BLaER1 treated with 17β-estradiol and CSF1 and Interleukin-3, amounts not matched to agents 10 nM and 100 nM (cell line): Measurements from ENCODE around the gene EPN1.
A peak's percentile ranks its signal among the peaks of the same experiment; 100 is the strongest.

Experiments
- H3K27ac ChIP-seq, 11 experiments: shearing (Covaris generic); formaldehyde crosslinking; 2 replicates each; pipeline ENCODE4 v1.8.1; 2022
- H3K27me3 ChIP-seq, 11 experiments: shearing (Covaris generic); formaldehyde crosslinking; 2 replicates each; pipeline ENCODE4 v1.8.1; 2022
- H3K36me3 ChIP-seq, 11 experiments: shearing (Covaris generic); formaldehyde crosslinking; 2 replicates each; pipeline ENCODE4 v1.8.1; 2022
- H3K4me1 ChIP-seq, 10 experiments: shearing (Covaris generic); formaldehyde crosslinking; 2 replicates each; pipeline ENCODE4 v1.8.1; 2022
- H3K4me2 ChIP-seq, 11 experiments: shearing (Covaris generic); formaldehyde crosslinking; 2 replicates each; pipeline ENCODE4 v1.8.1; 2022
- H3K4me3 ChIP-seq, 10 experiments: shearing (Covaris generic); formaldehyde crosslinking; 2 replicates each; pipeline ENCODE4 v1.8.1; 2022
- H3K9ac ChIP-seq, 11 experiments: shearing (Covaris generic); formaldehyde crosslinking; 2 replicates each; pipeline ENCODE4 v1.8.1; 2022
- H3K9me3 ChIP-seq, 11 experiments: shearing (Covaris generic); formaldehyde crosslinking; replicated peaks in 1 of 11; 2 replicates each; pipeline ENCODE4 v1.8.1; 2022
- H4K20me1 ChIP-seq, 11 experiments: shearing (Covaris generic); formaldehyde crosslinking; 2 replicates each; pipeline ENCODE4 v1.8.1; 2022
- Cebpa-rat ChIP-seq, 11 experiments: shearing (Covaris generic); IDR thresholded peaks; 2 replicates each; pipeline ENCODE4 v1.8.1; 2022

Gene EPN1

DNA sequence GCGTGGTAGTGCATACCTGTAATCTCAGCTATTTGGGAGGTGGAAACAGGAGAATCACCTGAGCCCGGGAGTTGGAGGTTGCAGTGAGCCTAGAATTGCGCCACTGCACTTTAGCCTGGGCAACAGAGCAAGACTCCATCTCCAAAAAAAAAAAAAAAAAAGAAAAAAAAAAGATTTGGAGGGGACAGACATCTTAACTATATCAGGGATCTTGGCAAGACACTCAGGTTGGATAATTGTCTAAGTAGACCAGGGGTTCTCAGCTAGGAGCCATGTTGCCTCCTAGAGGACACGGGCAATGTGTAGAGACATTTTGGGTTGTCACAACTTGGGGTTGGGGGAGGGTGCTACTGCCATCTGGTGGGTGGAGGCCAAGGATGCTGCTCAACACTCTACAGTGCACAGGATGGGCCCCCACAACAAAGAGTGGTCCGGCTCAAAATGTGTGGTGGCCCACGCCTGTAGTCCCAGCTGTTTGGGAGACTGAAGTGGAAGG, 36.1 kb upstream of the EPN1 start:
- Histone ChIP-seq H3K27ac (peak overlapping the region in 5 of 11 experiments; percentile 32 to 90 (median 86); a peak in 3 of 22 replicates), H3K4me2 (peak overlapping the region; percentile 95 to 100 (median 100); a peak in 21 of 22 replicates), H3K36me3 (peaks cover 5 to 13% (median 8%) of the 10 kb centered on the region in 11 experiments; a peak in 11 of 22 replicates)

DNA sequence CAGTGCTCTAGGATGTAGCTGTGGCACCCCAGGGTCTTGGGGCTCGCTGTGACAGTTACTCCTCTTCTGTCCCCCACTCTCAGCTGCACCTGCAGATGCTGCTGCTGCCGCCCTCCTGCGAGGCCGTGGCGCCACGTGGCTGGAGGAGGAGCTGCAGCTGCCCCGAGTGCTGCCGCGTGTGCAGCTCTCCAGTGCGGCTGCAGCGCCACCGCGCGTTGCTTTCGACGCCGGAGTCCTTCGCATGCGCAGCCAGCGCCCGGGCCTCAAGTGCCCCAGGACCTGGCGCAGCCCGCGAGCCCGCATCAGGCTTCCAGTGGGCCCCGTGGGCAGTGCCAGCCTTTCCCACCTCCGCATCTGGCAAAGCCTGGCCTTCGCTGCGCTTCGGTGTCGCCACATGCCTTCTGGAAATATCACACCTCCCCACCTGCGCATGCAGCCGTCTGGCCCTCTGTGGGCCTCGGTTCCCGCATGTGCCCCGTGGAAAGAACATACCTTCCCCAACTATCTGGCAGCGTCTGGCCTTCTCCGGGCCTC, 34.9 kb upstream of the EPN1 start:
- Histone ChIP-seq H3K9ac (peak overlapping the region; percentile 83 to 97 (median 89)), H4K20me1 (peaks cover 0 to 21% (median 10%) of the 10 kb centered on the region in 11 experiments; a peak in 12 of 22 replicates), H3K4me2 (peak overlapping the region; percentile 95 to 100 (median 100)), H3K36me3 (peaks cover 12 to 22% (median 16%) of the 10 kb centered on the region in 11 experiments), H3K4me1 (peaks cover 60 to 78% (median 69%) of the 10 kb centered on the region in 10 experiments), H3K4me3 (peak overlapping the region; percentile 78 to 91 (median 87)), H3K27me3 (no peaks in the 10 kb centered on the region), H3K27ac (peak overlapping the region; percentile 60 to 92 (median 86); a peak in 21 of 22 replicates), H3K9me3 (no peaks in the 10 kb centered on the region)
- TF ChIP-seq Cebpa-rat (IDR thresholded peaks at IDR 0.05) = no peak

More for the DNA sequence above, 36.1 kb upstream of the EPN1 start:
- Histone ChIP-seq H3K9ac (peak overlapping the region in 3 of 11 experiments; percentile 15 to 95 (median 24); a peak in 3 of 22 replicates), H3K4me1 (peaks cover 56 to 74% (median 65%) of the 10 kb centered on the region in 10 experiments), H3K9me3 (no peaks in the 10 kb centered on the region), H4K20me1 (peaks cover 0 to 11% (median 0%) of the 10 kb centered on the region in 11 experiments; a peak in 3 of 22 replicates), H3K27me3 (no peaks in the 10 kb centered on the region), H3K4me3 (0 out of 20 replicates have a peak overlapping the region, but pooled peaks of 1 of the 10 experiments have one; percentile 8)
- TF ChIP-seq Cebpa-rat (IDR thresholded peaks at IDR 0.05) = no peak

DNA sequence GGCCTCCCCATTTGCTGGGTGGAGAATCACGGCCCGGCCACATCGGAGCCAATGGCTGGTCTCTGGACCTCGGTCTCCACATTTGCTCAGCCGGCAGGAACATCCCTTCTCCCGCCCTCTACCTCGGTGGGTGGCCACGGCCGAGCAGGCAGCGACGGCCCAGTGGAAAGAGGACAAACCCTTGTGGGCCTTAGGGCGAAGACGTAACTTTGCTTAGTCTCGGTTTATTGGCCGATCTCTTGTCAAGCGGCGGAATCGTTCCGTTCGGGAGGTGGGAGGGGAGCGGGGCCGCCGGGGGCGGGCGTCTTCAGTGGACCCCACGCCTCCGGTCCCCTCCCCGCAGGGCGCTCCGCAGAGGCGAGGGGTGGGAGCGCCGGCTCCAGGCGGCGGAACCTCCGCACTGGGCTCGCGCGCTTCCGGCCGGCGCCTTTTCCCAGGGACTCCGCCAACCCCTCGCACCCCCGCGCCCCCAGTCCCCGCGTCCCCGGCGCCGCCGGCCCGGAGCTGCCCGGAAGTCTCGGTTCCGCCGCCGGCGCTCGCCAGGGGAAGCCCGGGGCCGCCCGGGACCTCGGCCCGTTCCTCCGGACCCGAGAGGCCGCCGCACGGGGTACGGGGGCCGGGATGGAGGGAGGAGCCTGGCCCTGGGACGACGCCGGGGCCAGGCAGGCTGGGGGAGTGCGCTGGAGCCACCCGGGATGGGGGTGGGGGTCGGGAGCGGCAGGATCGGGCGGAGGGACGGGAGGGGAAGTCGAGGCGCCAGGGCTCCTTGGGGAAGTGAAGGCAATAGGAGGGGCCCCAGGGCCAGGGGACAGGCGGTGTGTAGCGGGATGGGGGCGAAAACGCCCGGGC, 34.2 kb upstream of the EPN1 start, which contains the start of gene ZNF580:
Gene ZNF580, plus strand, starts transcription at position 426 of the 849 bp plus-strand sequence. CDS start 1,507 bp downstream, outside the sequence.
- Histone ChIP-seq H3K9me3 (no peaks in the 10 kb centered on the region), H3K4me1 (peaks cover 60 to 79% (median 73%) of the 10 kb centered on the region in 10 experiments), H3K4me2 (peak within 1 kb of the TSS; percentile 95 to 100 (median 100)), H3K9ac (peak within 1 kb of the TSS; percentile 83 to 97 (median 89)), H4K20me1 (peaks cover 0 to 28% (median 15%) of the 10 kb centered on the region in 11 experiments; a peak in 12 of 22 replicates), H3K27me3 (no peaks in the 10 kb centered on the region), H3K27ac (peak within 1 kb of the TSS; percentile 60 to 92 (median 86)), H3K36me3 (peaks cover 18 to 29% (median 23%) of the 10 kb centered on the region in 11 experiments), H3K4me3 (peak within 1 kb of the TSS; percentile 78 to 91 (median 87))
- no peak for TF ChIP-seq Cebpa-rat (IDR thresholded peaks at IDR 0.05)

DNA sequence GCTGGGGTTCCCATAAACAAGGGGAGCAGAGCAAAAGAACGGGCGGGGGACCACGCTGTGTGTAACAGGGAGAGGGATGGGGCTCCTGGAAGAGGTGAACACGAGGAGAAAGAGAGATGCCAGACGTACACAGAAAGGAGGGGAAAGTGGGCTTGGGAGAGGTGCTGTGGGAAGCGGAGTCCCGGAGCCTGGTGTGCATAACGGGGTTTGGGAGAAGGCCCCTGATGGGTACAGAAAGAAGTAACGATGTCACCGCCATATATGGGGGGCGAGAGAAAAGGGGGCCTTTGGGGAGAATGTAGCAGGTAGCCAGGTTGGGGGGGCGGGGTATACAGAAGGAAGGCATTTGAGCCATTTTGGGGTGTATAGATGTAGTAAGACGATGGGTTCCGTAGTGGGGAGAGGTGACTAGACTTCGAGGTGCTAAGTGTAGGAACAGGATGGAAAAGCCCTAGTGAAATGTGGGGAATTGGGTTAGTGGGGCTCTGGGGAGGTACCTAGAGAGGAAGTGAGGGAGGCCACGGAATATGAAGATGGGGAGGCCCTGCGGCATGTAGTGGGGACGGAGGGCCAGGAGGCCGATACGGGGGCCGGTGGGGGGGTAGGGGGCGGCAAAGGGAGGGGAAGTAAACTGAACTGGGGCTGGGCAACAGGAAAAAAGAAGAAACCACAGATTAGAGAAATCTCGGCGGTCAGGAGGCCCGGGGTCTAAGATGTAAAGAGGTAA, 33.4 kb upstream of the EPN1 start:
- Histone ChIP-seq H3K4me2 (peak overlapping the region; percentile 95 to 100 (median 100)), H3K4me1 (peaks cover 60 to 79% (median 72%) of the 10 kb centered on the region in 10 experiments)

DNA sequence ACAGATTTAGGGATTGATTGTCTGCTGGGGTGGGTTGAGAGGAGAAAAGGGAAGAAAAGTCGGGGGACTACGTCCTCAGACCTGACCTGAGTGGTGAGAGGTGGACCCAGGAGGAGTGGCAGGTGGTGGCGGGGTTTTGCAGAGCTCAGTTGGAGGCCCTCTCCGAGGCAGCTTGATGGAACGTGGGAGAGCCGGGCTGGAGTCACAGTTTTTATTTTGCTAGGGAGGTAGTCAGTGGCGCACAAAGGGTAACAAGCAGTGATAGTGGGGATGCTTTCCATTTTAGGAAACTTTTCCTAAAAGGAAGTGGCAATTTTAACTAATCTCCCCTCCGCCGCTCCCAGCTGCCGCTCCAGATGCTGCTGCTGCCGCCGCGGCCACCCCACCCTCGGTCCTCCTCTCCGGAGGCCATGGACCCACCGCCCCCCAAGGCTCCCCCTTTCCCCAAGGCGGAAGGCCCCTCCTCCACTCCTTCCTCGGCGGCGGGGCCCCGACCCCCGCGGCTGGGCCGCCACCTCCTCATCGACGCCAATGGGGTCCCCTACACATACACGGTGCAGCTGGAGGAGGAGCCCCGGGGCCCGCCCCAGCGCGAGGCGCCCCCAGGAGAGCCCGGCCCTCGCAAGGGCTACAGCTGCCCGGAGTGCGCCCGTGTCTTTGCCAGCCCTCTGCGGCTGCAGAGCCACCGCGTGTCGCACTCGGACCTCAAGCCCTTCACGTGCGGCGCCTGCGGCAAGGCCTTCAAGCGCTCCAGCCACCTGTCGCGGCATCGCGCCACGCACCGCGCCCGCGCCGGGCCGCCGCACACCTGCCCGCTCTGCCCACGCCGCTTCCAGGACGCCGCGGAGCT, 32.6 kb upstream of the EPN1 start:
- H3K27ac ChIP-seq = peak overlapping the region; percentile 50 to 92 (median 86); a peak in 20 of 22 replicates

More for the DNA sequence above, 33.4 kb upstream of the EPN1 start:
- Histone ChIP-seq H3K36me3 (peaks cover 22 to 36% (median 28%) of the 10 kb centered on the region in 11 experiments), H3K27ac (peak overlapping the region; percentile 60 to 92 (median 86)), H3K4me3 (peak overlapping the region; percentile 78 to 91 (median 87)), H4K20me1 (peaks cover 0 to 35% (median 16%) of the 10 kb centered on the region in 11 experiments; a peak in 14 of 22 replicates), H3K9ac (peak overlapping the region; percentile 83 to 97 (median 89)), H3K27me3 (no peaks in the 10 kb centered on the region), H3K9me3 (no peaks in the 10 kb centered on the region)
- TF ChIP-seq Cebpa-rat (IDR thresholded peaks at IDR 0.05) = no peak

DNA sequence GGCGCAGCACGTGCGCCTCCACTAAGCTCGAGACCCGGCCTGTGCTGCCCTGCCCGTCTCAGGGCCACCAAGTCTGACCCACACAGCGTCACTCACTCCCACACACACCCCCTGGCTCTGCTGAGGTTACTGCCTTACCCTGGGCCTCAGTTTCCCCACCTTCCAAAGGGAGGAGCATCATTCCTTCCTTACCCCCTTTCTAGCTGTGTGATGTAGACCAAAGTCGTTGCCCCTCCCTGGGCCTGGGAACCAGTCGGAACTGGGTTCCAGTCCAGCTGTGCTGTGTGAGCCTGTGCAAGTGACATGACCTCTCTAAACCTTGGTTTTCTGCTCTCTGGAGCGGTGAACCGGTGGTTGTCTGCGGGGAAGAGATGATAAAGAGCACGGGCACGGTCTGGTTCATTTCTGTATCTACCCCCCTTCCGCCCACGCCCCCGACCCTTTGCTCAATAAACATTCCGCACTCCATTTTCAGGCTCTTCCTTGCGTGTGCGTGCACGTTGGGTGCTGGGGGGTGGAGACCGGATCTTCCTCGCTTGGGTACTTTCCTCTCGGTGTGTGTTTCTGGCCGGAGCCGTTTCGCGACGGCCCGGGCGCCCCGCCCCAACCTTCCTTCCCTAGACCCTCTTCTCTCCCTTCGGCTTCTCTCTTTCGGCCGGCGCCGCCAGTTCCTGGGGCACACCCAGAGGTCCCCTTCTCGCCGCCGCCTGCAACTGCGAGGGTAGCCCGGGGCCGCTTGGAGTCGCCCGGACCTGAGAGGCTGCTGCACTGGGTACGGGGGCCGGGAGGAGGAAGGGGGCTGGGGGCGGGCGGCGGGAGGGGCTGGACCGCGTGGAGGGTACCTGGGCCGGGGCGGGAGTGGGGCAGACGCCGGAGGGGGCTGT, 31.8 kb upstream of the EPN1 start, which contains the start of gene ZNF581:
Gene ZNF581, plus strand, starts transcription at position 647 of the 884 bp plus-strand sequence. CDS start 923 bp downstream, outside the sequence.
- H3K9ac ChIP-seq = peak within 1 kb of the TSS; percentile 83 to 97 (median 89)
- peak within 1 kb of the TSS; percentile 78 to 91 (median 87) for H3K4me3 ChIP-seq
- peak within 1 kb of the TSS; percentile 50 to 92 (median 86); a peak in 21 of 22 replicates for H3K27ac ChIP-seq
- H3K4me2 ChIP-seq = peak within 1 kb of the TSS; percentile 95 to 100 (median 100)
- H4K20me1 ChIP-seq = peaks cover 0 to 46% (median 23%) of the 10 kb centered on the region in 11 experiments; a peak in 16 of 22 replicates
- H3K4me1 ChIP-seq = peaks cover 61 to 75% (median 68%) of the 10 kb centered on the region in 10 experiments
- no peaks in the 10 kb centered on the region for H3K9me3 ChIP-seq
- peak in 1 of 11 experiments; percentile 47; a peak in 1 of 22 replicates for TF ChIP-seq Cebpa-rat (IDR thresholded peaks at IDR 0.05)
- peaks cover 20 to 35% (median 27%) of the 10 kb centered on the region in 11 experiments for H3K36me3 ChIP-seq
- H3K27me3 ChIP-seq = no peaks in the 10 kb centered on the region

More for the DNA sequence above, 32.6 kb upstream of the EPN1 start:
- H4K20me1 ChIP-seq = peaks cover 0 to 43% (median 21%) of the 10 kb centered on the region in 11 experiments; a peak in 16 of 22 replicates
- H3K4me3 ChIP-seq = peak overlapping the region; percentile 78 to 91 (median 87)
- peaks cover 22 to 42% (median 30%) of the 10 kb centered on the region in 11 experiments for H3K36me3 ChIP-seq
- no peaks in the 10 kb centered on the region for H3K9me3 ChIP-seq
- H3K9ac ChIP-seq = peak overlapping the region; percentile 83 to 97 (median 89)
- no peaks in the 10 kb centered on the region for H3K27me3 ChIP-seq
- TF ChIP-seq Cebpa-rat (IDR thresholded peaks at IDR 0.05) = no peak
- peak overlapping the region; percentile 95 to 100 (median 100) for H3K4me2 ChIP-seq
- peaks cover 62 to 79% (median 72%) of the 10 kb centered on the region in 10 experiments for H3K4me1 ChIP-seq
